Measurements from ENCODE around the gene TCF23. TPM values are rescaled to one million over a fixed set of nuclear protein-coding genes. Genes with fewer than 3 reads are reported as not detected.

TCF23 gene
- total RNA-seq, 4 donors from 2014 or later, result 0.12 to 0.56 TPM; not detected in 2

DNA sequence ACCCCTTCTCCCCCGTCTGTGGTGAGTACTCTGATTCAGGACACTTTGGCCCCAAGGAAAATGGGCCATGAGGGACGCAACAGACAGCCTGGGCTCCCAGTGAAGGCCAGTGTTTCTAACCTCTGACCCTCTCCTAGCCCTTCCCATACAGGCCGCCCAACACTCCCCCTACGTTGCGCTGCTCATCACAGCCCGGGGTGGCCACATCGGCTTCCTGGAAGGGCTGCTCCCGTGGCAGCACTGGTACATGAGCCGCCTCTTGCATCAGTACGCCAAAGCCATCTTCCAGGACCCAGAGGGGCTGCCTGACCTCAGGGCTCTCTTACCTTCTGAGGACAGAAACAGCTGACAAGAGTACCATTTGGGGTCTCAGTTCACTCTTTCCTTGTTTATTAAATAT lies 18.4 kb upstream of the TCF23 start:
- TF ChIP-seq, protein P1, sequence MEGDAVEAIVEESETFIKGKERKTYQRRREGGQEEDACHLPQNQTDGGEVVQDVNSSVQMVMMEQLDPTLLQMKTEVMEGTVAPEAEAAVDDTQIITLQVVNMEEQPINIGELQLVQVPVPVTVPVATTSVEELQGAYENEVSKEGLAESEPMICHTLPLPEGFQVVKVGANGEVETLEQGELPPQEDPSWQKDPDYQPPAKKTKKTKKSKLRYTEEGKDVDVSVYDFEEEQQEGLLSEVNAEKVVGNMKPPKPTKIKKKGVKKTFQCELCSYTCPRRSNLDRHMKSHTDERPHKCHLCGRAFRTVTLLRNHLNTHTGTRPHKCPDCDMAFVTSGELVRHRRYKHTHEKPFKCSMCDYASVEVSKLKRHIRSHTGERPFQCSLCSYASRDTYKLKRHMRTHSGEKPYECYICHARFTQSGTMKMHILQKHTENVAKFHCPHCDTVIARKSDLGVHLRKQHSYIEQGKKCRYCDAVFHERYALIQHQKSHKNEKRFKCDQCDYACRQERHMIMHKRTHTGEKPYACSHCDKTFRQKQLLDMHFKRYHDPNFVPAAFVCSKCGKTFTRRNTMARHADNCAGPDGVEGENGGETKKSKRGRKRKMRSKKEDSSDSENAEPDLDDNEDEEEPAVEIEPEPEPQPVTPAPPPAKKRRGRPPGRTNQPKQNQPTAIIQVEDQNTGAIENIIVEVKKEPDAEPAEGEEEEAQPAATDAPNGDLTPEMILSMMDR (IDR thresholded peaks at IDR 0.05), result no peak
- no peak for ATAC-seq (ENCODE audit: low FRiP score)
- no peak for DNase-seq (ENCODE audit: low spot score)

DNA sequence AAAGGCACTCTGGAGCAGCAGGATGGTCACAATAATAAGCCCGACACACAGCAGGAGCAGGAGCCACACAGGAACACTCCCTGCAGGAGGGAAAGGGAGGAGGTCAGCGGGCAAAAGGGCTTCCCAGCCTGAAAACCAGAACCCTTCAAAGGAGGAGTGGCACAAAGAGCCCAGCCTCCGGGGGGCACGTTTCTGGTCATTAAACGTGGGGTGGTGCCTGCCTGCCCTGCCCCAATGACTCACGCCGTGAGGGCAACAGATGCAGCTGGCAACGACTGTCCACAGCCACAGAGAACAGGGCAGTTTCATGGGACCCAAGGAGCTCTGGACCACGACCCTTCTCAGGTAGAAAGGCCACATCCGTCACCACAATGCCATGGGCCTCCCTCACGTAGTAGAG lies 17.4 kb upstream of the TCF23 start:
- ATAC-seq (ENCODE audit: low FRiP score) (no peak), DNase-seq (ENCODE audit: low spot score) (no peak)
- TF ChIP-seq, protein P1 (IDR thresholded peaks at IDR 0.05), result no peak

DNA sequence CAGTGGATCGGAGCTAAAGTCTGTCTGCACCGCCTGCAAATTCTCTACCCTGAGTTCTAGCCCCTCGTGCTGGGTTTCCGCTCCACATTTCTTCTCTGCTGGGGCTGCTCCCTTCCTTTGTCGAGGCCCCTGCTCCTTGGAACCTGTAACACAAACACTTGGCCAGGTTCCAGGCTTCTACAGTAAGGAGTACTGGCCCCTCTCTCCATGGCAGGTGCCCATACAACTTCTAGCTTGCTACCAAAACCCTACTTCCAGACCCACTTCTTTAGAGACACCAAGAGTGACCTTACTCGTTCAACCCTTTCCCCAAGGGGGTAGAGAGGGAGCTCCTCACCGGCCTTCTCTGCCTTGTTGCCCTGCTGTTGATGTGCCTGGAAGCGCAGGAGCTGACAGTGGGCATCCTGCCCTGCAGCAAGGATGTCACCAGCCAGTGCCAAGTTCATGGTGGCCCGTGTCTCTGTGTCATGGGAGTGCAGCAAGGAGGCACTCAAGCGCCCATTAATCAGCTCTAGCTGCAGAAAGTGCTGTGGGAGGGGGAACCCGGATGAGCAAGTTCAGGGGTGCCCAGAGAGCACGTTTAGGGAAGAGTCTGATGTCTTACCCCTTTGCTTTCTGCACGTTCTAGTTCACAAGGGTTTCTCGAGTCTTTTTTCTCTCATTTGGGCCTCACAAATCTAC lies 15.5 kb upstream of the TCF23 start:
- TF ChIP-seq, protein P1 (IDR thresholded peaks at IDR 0.05), result no peak
- ATAC-seq (ENCODE audit: low FRiP score) (no peak), DNase-seq (ENCODE audit: low spot score) (no peak)

DNA sequence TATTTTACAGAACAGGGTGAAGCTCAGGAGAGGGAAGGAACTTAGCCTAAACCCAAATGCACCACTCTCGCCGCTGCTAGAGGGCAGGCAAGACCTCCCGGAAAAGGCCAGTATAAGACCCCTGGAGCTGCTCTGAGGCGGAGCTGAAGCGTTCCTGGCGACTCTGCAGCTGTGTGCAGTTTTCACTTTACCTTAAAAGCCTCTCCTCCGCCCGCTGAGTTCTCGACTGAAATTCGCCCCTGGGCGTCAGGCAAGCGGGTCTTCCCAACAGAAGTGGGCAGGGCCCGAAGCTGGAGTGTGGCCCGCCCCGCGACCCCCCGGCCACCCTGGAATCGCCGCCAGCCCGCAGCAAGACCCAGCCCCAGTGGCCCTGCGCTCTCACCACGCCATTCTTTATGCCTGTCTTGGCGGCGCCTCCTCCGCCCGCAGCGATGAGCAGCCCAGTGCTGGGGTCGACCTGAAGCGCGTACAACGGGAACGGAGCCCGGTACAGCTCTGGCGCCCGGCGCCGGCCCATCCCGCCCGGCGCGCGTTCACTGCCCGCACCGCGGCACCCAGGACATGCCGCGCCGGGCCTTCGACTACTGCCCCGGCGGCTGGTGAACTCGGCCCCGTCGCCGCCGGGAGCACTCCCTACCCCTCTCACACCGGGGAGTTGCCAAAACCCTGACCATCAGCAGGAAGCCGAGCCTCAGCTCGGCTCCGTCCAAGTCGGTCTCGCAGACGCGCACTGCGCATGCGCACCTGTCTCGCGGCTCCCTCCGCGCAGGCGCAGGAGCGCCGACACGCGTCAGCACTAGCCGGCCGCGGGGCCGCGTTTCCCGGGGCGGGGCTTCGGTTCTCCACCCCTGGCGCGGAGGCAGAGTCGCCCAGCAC lies 14.7 kb upstream of the TCF23 start, which contains the start of gene PREB:
Gene PREB (minus strand): TSS at position 732 of the 876 bp plus-strand sequence. CDS start 215 bp downstream, at position 517.
- peak; percentile 84 for DNase-seq (ENCODE audit: low spot score)
- TF ChIP-seq, protein P1 (IDR thresholded peaks at IDR 0.05), result no peak
- peak; percentile 93 for ATAC-seq (ENCODE audit: low FRiP score)

DNA sequence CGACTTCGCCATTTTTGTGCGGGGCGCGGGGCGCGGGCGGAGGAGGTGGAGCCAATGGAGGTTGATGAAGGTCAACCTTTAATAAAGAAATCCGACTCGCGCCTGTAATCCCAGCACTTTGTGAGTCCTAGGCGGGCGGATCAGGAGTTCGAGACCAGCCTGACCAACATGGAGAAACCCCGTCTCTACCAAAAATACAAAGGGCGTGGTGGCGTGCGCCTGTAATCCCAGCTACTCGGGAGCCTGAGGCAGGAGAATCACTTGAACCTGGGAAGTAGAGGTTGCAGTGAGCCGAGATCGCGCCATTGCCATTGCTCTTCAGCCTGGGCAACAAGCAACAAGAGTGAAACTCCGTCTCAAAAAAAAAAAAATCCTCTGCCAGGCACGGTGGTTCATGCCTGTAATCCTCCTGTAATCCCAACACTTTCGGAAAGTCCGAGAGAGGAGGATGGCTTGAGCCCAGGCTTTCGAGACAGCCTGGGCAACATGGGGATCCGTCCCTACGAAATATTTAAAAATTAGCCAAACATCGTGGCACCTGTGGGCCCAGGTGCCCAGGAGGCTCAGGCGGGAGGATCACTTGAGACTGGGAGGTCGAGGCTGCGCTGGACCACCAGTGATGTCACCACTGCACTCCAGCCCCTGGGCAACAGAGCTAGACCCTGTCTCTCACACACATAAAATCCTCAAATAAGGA lies 13.9 kb upstream of the TCF23 start:
- TF ChIP-seq, protein P1 (IDR thresholded peaks at IDR 0.05), result no peak
- DNase-seq (ENCODE audit: low spot score) (no peak), ATAC-seq (ENCODE audit: low FRiP score) (no peak)

DNA sequence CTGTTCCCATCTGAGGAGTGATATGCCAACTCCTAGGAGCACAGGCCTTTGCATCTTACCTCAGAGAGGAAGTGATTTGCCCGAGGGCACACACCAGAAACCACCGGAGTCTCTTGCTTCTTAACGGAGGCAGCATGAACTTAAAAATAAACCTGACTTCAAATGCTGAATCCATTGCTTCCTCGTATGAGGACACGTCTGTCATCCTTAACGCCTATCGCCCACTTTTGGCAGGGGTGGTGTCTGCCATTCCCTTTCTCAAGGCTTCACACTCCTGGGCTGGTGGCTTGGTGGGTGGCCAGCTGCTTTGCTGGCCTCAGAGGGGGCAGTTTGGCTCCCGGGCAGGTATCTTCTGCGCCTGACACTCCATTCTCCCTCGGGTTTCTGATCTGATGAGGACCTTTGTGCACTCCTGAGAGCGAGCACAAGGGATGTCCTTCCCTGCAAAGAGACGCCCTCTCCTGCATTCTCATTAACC lies 13.3 kb upstream of the TCF23 start:
- TF ChIP-seq, protein P1 (IDR thresholded peaks at IDR 0.05), result no peak
- DNase-seq (ENCODE audit: low spot score) (no peak), ATAC-seq (ENCODE audit: low FRiP score) (no peak)
